RPMI8226 (cell line): ENCODE data around the gene MINAR1.

Experiments
- DNase-seq: peaks from one replicate; pipeline ENCODE4 v3.0.0-alpha.2; 2015

The MINAR1 gene

GRCh38 chr15:79432345-79433275 is 474 bp downstream of the MINAR1 start:
- no peak for DNase-seq

- no peak for DNase-seq
Observed at GRCh38 chr15:79433276-79433990, 1.3 kb downstream of the MINAR1 start.

- DNase-seq: no peak
Observed at GRCh38 chr15:79434361-79434760, 2.2 kb downstream of the MINAR1 start.

- peak; percentile 28 for DNase-seq
Observed at GRCh38 chr15:79436037-79436780, 4.1 kb downstream of the MINAR1 start.

- DNase-seq: no peak
Observed at GRCh38 chr15:79437275-79438000, 5.3 kb downstream of the MINAR1 start.

GRCh38 chr15:79439236-79439635 is 7.1 kb downstream of the MINAR1 start:
- DNase-seq: no peak

- DNase-seq: no peak
Observed at GRCh38 chr15:79440355-79440908, 8.3 kb downstream of the MINAR1 start.

- no peak for DNase-seq
Observed at GRCh38 chr15:79442911-79443310, 10.8 kb downstream of the MINAR1 start.

- no peak for DNase-seq
Observed at GRCh38 chr15:79447060-79447459, 14.9 kb downstream of the MINAR1 start.

GRCh38 chr15:79450648-79451047 is 18.5 kb downstream of the MINAR1 start:
- no peak for DNase-seq

- DNase-seq: no peak
Observed at GRCh38 chr15:79451361-79451999, 19.3 kb downstream of the MINAR1 start.

GRCh38 chr15:79452244-79453051 is 20.3 kb downstream of the MINAR1 start:
- no peak for DNase-seq

GRCh38 chr15:79453446-79453845 is 21.3 kb downstream of the MINAR1 start:
- peak; percentile 34 for DNase-seq

GRCh38 chr15:79454063-79454462 is 21.9 kb downstream of the MINAR1 start:
- no peak for DNase-seq

- DNase-seq: no peak
Observed at GRCh38 chr15:79455361-79455760, 23.2 kb downstream of the MINAR1 start.

GRCh38 chr15:79455943-79456342 is 23.8 kb downstream of the MINAR1 start:
- no peak for DNase-seq

- DNase-seq: no peak
Observed at GRCh38 chr15:79458491-79458890, 26.4 kb downstream of the MINAR1 start.

- DNase-seq: no peak
Observed at GRCh38 chr15:79459666-79460065, 27.5 kb downstream of the MINAR1 start.

- no peak for DNase-seq
Observed at GRCh38 chr15:79463043-79463780, 31.1 kb downstream of the MINAR1 start.

GRCh38 chr15:79463781-79464270 is 31.7 kb downstream of the MINAR1 start:
- no peak for DNase-seq
